ENCODE data around the gene SELENOW.
"Not testable (repeated sequence)": the region's sequence is repeated elsewhere in the genome, so short reads cannot be mapped to it uniquely, and the experiment has no call there.

Gene SELENOW

DNA sequence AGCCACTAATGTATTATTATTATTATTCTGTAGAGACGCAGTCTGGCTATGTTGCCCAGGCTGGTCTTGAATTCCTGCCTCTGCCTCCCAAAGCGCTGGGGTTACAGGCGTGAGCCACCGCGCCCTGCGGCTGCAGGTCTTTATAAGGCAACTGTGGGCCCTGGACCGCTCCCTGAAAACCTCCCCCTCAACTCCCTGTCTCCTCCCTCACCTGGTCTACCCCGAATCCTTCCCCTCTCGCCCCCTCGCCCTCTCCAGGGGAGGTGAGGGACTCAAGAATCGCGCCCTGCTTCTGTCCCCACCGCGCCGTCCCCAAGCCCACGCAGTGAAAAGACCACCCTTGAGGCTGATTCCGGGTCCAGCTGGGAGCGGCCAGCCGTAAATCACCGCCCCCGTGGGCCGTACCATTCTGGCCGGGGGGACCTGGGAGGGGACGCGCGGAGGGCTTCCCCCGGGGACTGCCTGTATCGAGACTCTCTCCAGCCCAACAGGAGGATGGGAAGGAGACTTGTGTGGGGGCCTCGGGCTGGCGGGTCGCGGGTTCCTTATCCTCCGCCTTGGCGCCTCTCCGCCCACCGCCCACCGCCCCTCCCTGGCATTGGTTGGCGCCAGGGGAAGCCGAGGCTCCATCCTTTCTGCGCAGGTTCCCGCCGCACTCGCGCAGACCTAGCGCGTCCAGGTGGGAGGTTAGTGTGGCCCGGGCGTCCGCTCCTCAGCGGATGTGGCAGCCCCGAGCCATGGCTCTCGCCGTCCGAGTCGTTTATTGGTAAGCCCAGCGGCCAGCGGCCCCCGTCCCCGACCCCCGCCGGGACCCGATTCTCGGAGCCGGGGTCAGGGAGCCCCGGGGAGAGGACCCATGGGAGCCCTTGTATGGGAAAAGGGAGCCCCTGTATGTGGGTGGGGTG is at the start of gene SELENOW:
Gene SELENOW, plus strand, starts transcription at position 655 of the 905 bp plus-strand sequence. Its CDS starts 83 bp downstream, at position 738.
- DNase-seq (ENCODE audit: low spot score) = peak; percentile 82

- DNase-seq (ENCODE audit: low spot score) = no peak
These were observed 49.1 kb upstream of the SELENOW start for GRCh38 chr19:47729468-47729798.

DNA sequence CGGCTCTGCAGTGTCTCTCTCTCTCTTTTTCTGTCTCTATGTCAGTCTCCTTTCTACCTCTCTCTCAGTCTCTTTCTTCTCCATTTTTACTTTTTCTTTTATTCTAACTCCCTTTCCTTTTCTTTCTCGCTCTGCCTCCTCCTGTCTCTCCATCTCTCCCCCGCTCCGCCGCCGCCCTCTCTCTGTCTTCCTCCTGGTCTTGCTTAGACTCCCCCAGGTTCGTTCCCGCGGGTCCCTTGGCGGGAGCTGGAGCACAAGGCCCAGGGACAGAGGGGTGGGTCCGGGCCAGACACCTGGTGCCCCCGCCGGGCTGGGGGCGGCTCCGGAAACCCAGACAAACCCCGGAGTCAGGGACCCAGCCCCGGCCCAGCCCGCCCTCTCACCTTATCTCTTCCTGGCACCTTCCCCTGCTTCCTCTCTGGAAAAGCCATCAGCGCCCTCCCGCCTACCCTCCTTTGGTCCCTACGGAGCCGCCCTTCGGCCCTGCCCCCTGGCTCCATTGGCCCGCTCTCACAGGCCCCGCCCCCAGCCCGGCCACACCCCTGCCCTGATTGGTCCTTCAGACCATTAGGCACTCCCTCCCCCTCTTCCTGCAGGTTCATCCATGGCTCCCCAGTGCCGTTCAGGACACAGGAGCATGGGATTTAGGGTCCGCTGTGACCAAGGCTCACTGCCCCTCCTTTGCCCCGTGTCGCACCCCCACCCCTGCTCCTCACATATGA is 48.5 kb upstream of the SELENOW start:
- DNase-seq (ENCODE audit: low spot score) = no peak

GRCh38 chr19:47730521-47730889 is 48.0 kb upstream of the SELENOW start:
- DNase-seq (ENCODE audit: low spot score) = no peak

DNA sequence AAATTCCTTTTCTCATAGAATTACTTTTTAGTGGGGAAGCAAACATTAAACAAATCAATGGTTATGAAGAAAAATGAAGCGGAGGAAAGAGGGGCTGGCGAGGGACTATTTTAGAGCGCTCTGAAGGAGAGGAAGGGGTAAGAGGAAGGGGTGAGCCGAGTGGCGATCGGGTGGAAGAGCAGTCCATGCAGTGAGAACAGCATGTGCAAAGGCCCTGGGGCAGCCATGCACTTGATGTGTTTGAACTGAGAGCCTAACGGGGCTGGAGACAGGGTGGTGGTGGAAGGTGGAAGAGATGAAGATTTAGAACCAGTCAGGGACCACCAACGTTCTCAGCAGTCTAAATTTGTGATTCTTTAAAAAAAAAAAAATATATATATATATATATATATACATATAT is 47.6 kb upstream of the SELENOW start:
- DNase-seq (ENCODE audit: low spot score) = no peak

- no peak for DNase-seq (ENCODE audit: low spot score)
These were observed 43.4 kb upstream of the SELENOW start for GRCh38 chr19:47735131-47735530.

GRCh38 chr19:47740866-47741519 is 37.5 kb upstream of the SELENOW start:
- DNase-seq (ENCODE audit: low spot score) = no peak

- DNase-seq (ENCODE audit: low spot score) = no peak
These were observed 36.9 kb upstream of the SELENOW start for GRCh38 chr19:47741544-47742140.

- DNase-seq (ENCODE audit: low spot score) = no peak
These were observed 35.9 kb upstream of the SELENOW start for GRCh38 chr19:47742634-47743033.

- DNase-seq (ENCODE audit: low spot score) = peak; percentile 97
These were observed 33.2 kb upstream of the SELENOW start, which contains the start of gene NOP53 for GRCh38 chr19:47745010-47745901. NOP53 (plus strand) TSS chr19:47745546; CDS start chr19:47745560, 14 bp downstream.

DNA sequence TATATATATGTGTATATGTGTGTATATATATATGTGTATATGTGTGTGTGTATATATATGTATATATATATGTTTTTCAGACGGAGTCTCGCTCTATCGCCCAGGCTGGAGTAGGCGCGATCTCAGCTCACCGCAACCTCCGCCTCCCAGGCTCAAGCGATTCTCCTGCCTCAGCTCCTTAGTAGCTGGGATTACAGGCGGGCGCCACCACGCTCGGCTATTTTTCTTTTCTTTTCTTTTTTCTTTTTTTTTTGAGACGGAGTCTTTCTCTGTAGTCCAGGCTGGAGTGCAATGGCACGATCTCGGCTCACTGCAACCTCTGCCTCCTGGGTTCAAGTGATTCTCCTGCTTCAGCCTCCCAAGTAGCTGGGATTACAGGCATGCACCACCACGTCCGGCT is 32.4 kb upstream of the SELENOW start:
- DNase-seq (ENCODE audit: low spot score) = not testable (repeated sequence)

DNA sequence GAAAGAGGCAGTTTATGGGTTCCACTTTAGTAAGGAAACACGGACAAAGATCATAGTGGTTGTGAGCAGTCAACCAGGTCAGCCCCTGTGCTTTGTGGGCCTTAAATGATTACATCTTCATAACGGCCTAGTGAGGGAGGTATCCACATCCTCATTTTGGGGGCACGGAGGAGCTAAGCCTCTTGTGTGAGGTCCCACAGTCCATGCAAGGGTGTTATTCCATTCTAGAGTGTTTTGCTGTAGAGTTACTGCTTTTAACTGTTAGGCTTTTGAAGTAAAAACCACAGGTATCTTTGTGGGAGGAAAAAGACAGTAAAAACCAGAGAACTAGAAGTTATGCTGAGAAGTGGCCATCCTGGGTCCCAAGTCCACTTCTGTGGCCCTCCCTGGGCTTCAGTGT is 29.2 kb upstream of the SELENOW start:
- DNase-seq (ENCODE audit: low spot score) = no peak

- no peak for DNase-seq (ENCODE audit: low spot score)
These were observed 27.8 kb upstream of the SELENOW start for GRCh38 chr19:47750752-47751151.

DNA sequence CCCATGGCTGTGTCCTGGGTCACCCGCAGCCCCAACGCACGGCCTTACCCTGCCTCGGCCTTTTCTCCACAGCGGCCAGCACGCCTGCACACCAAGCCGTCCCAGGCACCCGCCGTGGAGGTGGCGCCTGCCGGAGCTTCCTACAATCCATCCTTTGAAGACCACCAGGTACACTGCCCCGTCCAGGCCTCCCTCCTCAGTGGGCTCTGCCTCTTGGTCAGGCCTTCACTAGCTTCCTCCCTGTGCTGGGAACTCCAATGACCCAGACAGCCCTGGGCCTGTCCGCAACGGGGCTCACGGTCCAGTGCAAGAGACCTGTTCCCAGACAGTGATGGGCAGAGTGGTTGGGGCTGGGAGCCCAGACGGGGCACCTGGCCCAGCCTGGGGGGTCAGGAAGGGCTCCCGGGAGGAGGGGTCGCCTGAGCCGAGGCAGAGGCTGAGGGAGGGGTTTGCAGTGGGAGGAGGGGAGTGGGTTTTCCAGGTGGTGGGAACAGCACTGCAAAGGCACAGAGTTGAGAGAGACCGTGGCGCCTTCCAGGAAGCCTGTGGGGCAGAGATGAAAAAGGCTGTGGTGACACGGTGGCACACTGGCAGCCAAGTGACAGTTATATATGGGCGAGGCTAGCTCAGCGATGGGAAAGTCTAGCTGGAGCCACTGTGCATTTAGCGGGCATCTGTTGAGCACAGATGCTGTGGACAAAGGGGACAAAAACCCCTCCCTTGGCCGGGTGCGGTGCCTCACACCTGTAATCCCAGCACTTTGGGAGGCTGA is 25.9 kb upstream of the SELENOW start:
- DNase-seq (ENCODE audit: low spot score) = no peak

DNA sequence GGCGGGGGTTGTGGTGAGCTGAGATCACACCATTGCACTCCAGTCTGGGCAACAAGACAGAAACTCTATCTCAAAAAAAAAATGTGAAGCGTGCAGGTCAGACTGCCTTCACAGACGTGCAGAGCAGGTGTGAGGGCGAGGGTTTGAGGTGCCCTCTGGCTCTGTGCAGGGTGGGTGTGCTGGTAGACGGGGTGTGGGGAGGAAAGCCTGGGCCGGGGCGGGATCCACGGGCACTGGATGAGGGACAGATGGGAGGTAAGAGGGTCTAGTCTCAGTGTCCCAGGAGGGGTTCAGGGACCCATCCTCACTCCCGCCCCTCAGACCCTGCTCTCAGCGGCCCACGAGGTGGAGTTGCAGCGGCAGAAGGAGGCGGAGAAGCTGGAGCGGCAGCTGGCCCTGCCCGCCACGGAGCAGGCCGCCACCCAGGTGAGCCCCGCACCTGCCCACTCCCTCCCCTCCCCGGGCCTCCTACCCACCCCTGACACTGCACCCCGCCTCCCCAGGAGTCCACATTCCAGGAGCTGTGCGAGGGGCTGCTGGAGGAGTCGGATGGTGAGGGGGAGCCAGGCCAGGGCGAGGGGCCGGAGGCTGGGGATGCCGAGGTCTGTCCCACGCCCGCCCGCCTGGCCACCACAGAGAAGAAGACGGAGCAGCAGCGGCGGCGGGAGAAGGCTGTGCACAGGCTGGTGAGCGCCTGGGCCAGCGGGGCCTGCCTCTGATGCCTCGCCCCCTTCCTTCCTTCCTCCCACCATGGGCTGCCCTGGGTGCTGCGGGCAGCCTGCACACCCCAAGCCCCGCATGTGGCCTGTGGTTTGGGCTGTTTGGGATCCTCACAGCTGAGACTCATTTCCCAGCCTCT is 24.1 kb upstream of the SELENOW start:
- DNase-seq (ENCODE audit: low spot score) = no peak

- no peak for DNase-seq (ENCODE audit: low spot score)
These were observed 23.3 kb upstream of the SELENOW start for GRCh38 chr19:47755065-47755761.

DNA sequence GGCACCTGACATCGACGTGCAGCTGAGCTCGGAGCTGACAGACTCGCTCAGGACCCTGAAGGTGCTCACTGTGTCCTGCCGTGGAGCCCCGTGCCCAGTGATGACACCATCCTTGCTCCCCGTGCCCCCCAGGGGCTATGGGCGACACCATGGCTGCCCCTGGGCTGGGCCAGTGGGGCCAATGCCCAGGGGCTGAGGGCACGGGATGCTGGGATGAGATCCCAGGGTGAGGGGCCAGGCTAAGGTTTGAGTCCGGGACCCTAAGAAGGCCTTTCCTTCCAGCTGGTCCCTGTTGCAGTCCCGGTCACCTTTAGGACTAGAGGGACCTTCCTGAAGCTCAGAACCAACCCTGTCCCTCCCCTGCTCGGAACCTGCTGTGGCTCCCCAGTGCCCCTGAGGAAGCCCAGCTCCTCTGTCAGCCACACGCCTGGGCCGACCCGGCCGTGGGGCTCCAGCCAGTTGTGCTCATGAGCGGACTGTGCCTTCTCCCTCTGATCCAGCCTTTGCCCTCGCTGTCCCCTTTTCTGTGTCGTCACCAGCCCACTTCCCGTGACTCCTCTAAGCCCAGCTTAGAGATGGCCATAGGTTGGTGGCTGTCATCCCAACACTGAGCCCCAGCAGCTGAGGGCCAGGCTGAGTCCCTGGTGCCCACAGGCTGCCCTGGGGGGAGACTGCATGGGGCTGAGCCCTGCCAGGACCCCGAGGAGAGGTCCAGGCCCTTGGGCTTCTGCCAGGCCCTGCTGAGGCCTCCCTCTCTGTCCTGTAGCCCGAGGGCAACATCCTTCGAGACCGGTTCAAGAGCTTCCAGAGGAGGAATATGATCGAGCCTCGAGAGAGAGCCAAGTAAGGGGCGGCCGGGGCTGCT is 22.5 kb upstream of the SELENOW start:
- DNase-seq (ENCODE audit: low spot score) = no peak

DNA sequence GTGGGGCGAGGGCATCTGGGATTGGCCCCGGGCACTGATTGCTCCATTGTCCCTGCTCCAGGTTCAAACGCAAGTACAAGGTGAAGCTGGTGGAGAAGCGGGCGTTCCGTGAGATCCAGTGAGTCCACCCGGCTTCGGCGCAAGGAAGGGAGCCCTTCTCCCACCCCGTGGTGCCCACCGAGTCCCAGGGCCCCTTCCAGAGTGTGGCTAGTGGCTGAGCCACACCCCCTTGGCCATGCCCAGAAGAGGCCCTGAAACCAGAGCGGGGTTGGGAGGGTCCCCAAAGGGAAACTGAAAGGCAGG is 21.9 kb upstream of the SELENOW start:
- no peak for DNase-seq (ENCODE audit: low spot score)
